Muscle of leg (tissue), 11 donors: ENCODE data around the gene ZNF576. TPM values are rescaled to one million over a fixed set of nuclear protein-coding genes. Genes with fewer than 3 reads are reported as not detected.
"Not testable (repeated sequence)": the region's sequence is repeated elsewhere in the genome, so short reads cannot be mapped to it uniquely, and the experiment has no call there.

Source experiments
- DNase-seq: peaks from one replicate; pipeline ENCODE4 v3.0.0; 2013
- H3K27ac ChIP-seq: one replicate; pipeline ENCODE4 v1.5.1; 2013; ENCODE audit warnings: mild to moderate bottlenecking, low read length, control low read depth
- H3K27me3 ChIP-seq: one replicate; pipeline ENCODE4 v1.6.1; 2013; ENCODE audit warnings: low read length; ENCODE audit not compliant: control insufficient read depth, insufficient read depth
- H3K36me3 ChIP-seq: one replicate; pipeline ENCODE4 v1.6.1; 2013; ENCODE audit warnings: low read length; ENCODE audit not compliant: control insufficient read depth, insufficient read depth
- H3K4me1 ChIP-seq: one replicate; pipeline ENCODE4 v1.6.1; 2013; ENCODE audit warnings: low read length; ENCODE audit not compliant: control insufficient read depth, insufficient read depth
- H3K4me3 ChIP-seq: one replicate; pipeline ENCODE4 v1.5.1; 2013; ENCODE audit warnings: low read length, control low read depth
- H3K9me3 ChIP-seq: replicated peaks from 2 replicates; pipeline ENCODE4 v1.6.1; 2013; ENCODE audit warnings: low read depth, low read length; ENCODE audit not compliant: control insufficient read depth
- WGBS: methylation state at CpG from one replicate; pipeline ENCODE4 v1.1.5; 2013; ENCODE audit warnings: missing lambda C conversion rate; ENCODE audit not compliant: insufficient coverage; 5-methylcytosine and 5-hydroxymethylcytosine counted together
- polyA plus RNA-seq, 8 donors: library from polyadenylated mRNA; unstranded; fragments of 120-200 nt; gene quantifications; one replicate each; pipeline versions ENCODE4 v1.2.1 to v1.2.3, GENCODE V29; 2013; ENCODE audit warnings: inconsistent platforms in 1 of 8, low replicate concordance in 1 of 8; ENCODE audit not compliant: insufficient read length in 8 of 8, insufficient read depth in 1 of 8
- total RNA-seq: library from RNA; stranded (reverse); fragments of 120-200 nt; gene quantifications from one replicate; pipeline ENCODE4 v1.2.4, GENCODE V29; 2013

The ZNF576 gene
- total and polyA plus RNA-seq, 9 donors, result 7.8 to 12.1 (median 10.5) TPM

DNA sequence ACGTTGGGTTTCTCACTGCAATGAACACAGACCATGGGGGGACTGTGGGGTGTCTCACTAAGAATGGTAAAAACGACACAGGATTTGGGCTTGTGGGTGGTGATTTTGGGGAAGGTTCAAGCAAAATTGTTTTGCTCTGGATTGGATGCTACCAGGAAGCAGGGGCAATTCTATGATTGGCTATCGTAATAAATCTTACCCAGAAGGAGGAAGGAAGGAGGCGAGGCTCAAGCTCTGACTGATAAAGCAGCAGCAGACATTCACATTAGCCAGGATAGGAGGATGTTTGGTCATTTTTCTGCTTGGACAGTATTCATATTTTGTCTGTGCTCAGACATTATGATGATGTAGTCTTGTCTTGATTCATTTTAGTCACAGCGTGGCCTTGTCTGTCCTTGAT is 1.5 kb downstream of the ZNF576 start:
- Histone ChIP-seq H3K36me3 (peaks cover 55% of the 10 kb centered on the region), H3K4me1 (peaks cover 34% of the 10 kb centered on the region), H3K9me3 (no peaks in the 10 kb centered on the region), H3K27me3 (no peaks in the 10 kb centered on the region), H3K4me3 (no peak overlapping the region), H3K27ac (no peak overlapping the region)
- WGBS, result 64% methylated on average over 4 of the region's 5 CpGs
- DNase-seq, result no peak

DNA sequence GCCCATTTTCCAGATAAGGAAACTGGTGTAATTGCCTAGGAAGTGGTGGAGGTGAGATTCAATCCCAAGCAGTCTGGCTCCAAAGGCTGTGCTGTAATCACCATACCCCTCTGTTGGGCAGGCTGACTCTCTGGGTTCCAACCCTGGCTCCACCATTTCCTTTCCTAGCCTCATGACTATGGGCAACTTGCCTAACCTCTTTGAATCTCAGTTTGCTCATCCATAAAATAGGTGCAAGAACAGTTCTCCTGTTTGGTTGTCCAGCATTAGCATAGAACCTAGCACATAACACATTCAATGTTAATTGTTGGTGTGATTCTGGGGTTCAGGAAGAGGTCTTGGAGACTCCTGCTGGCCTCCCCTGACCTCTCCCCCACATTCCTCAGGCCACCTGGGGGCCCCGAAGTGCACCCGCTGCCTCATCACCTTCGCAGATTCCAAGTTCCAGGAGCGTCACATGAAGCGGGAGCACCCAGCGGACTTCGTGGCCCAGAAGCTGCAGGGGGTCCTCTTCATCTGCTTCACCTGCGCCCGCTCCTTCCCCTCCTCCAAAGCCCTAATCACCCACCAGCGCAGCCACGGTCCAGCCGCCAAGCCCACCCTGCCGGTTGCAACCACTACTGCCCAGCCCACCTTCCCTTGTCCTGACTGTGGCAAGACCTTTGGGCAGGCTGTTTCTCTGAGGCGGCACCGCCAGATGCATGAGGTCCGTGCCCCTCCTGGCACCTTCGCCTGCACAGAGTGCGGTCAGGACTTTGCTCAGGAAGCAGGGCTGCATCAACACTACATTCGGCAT is 2.2 kb downstream of the ZNF576 start:
- no peak overlapping the region for H3K27ac ChIP-seq
- no peaks in the 10 kb centered on the region for H3K27me3 ChIP-seq
- no peaks in the 10 kb centered on the region for H3K9me3 ChIP-seq
- H3K4me1 ChIP-seq, result peaks cover 30% of the 10 kb centered on the region
- peaks cover 47% of the 10 kb centered on the region for H3K36me3 ChIP-seq
- no peak for DNase-seq
- no peak overlapping the region for H3K4me3 ChIP-seq
- WGBS, result 92% methylated on average over 18 of the region's 19 CpGs

DNA sequence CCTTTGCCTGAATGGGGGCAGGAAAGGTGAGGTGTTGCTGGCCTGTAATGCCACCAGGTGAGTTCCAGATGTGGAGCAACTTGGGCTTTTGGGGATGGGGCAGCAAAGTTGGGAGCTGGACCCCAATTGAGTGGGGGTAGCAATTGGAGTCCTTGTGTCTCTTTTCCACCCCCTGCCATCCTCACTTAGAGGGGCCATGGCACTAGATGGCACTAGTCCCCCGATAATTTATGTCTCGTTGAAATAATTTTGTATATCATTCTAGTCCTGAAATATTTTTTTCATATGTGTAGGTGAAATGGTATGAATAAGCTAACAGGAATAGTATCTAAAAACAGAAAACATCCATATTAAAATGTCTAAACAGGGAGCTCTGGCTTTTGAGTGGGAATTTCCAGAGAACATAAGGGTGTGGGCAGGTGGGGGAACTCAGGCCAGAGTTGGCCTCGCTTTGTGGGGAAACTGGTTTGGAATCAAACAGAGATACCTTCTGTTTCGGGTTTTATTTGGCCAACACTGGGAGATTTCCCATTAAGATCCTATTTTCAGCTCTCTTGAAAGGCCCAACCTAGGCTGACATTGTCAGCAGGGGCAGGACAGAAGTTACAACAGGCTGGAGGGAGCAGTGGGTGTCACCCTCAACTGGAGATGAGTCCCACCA is 3.4 kb downstream of the ZNF576 start:
- H3K9me3 ChIP-seq, result no peaks in the 10 kb centered on the region
- H3K36me3 ChIP-seq, result peaks cover 37% of the 10 kb centered on the region
- peaks cover 19% of the 10 kb centered on the region for H3K4me1 ChIP-seq
- DNase-seq, result no peak
- no peak overlapping the region for H3K27ac ChIP-seq
- no peaks in the 10 kb centered on the region for H3K27me3 ChIP-seq
- H3K4me3 ChIP-seq, result no peak overlapping the region
- WGBS, result 84% methylated on average over 2 of the region's 4 CpGs

DNA sequence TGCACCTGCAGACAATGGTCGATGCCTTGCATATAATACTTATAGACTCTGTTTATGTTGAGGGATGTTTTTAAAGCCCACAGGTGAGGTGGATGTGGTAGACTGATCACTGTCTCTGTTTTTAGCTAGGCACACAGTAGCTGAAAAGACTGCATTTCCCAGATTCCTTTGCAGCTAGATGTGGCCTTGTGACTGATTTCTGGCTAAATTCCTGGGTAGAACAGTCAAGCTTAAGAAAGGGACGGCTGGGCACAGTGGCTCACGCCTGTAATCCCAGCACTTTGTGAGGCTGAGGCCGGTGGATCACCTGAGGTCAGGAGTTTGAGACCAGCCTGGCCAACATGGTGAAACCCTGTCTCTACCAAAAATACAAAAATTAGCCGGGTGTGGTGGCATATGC is 3.9 kb downstream of the ZNF576 start:
- H3K27me3 ChIP-seq, H3K4me3 ChIP-seq, H3K27ac ChIP-seq, H3K9me3 ChIP-seq, DNase-seq: not testable (repeated sequence)
- 69% methylated on average over 2 of the region's 5 CpGs for WGBS
- Histone ChIP-seq H3K36me3 (peaks cover 37% of the 10 kb centered on the region), H3K4me1 (peaks cover 14% of the 10 kb centered on the region)

GRCh38 chr19:43605875-43606568 is 9.6 kb downstream of the ZNF576 start:
- peak overlapping the region; percentile 29 for H3K27ac ChIP-seq
- H3K36me3 ChIP-seq, result peaks cover 43% of the 10 kb centered on the region
- H3K27me3 ChIP-seq, result no peaks in the 10 kb centered on the region
- DNase-seq, result no peak
- no peaks in the 10 kb centered on the region for H3K4me1 ChIP-seq
- WGBS, result 62% methylated on average over 2 of the region's 7 CpGs
- no peaks in the 10 kb centered on the region for H3K9me3 ChIP-seq
- H3K4me3 ChIP-seq, result no peak overlapping the region

- WGBS, result 83% methylated on average over 4 of the region's 7 CpGs
- H3K27ac ChIP-seq, result peak overlapping the region; percentile 55
- H3K27me3 ChIP-seq, result no peaks in the 10 kb centered on the region
- DNase-seq, result peak; percentile 75
- H3K4me1 ChIP-seq, result no peaks in the 10 kb centered on the region
- peaks cover 42% of the 10 kb centered on the region for H3K36me3 ChIP-seq
- no peaks in the 10 kb centered on the region for H3K9me3 ChIP-seq
- no peak overlapping the region for H3K4me3 ChIP-seq
These were observed 10.3 kb downstream of the ZNF576 start for GRCh38 chr19:43606569-43607229.

GRCh38 chr19:43607238-43608205 is 11.1 kb downstream of the ZNF576 start:
- Histone ChIP-seq H3K27ac (no peak overlapping the region), H3K27me3 (no peaks in the 10 kb centered on the region), H3K36me3 (peaks cover 47% of the 10 kb centered on the region), H3K4me3 (no peak overlapping the region), H3K9me3 (no peaks in the 10 kb centered on the region), H3K4me1 (no peaks in the 10 kb centered on the region)
- DNase-seq, result no peak
- 82% methylated on average over 15 of the region's 28 CpGs for WGBS

DNA sequence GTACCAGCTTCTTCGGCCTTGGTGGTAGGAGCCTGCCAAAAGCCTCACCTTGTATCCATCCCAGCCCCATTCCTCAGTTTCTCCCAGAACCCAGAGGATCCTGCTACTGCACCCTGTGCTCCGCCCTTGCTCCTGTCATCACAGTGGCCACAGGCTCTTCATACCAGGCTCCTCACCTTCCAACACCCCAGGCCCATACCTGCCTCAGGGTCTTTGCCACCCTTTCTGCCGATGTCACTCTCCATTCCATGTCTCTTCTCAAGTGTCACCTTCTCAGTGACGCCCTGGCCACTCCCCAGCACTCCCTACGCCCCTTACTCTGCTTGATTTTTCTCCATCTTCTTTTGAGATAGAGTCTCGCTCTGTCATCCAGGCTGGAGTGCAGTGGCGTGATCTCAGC is 13.5 kb downstream of the ZNF576 start:
- H3K4me1 ChIP-seq, result no peaks in the 10 kb centered on the region
- 79% methylated on average over 7 of the region's 7 CpGs for WGBS
- no peak for DNase-seq
- H3K27me3 ChIP-seq, result no peaks in the 10 kb centered on the region
- peaks cover 63% of the 10 kb centered on the region for H3K36me3 ChIP-seq
- H3K9me3 ChIP-seq, result no peaks in the 10 kb centered on the region
- no peak overlapping the region for H3K4me3 ChIP-seq
- no peak overlapping the region for H3K27ac ChIP-seq

- no peak overlapping the region for H3K4me3 ChIP-seq
- H3K27me3 ChIP-seq, result no peaks in the 10 kb centered on the region
- H3K9me3 ChIP-seq, result no peaks in the 10 kb centered on the region
- no peak overlapping the region for H3K27ac ChIP-seq
- peaks cover 61% of the 10 kb centered on the region for H3K36me3 ChIP-seq
- WGBS, result 60% methylated on average over 1 of the region's 3 CpGs
- H3K4me1 ChIP-seq, result no peaks in the 10 kb centered on the region
- no peak for DNase-seq
These were observed 14.1 kb downstream of the ZNF576 start for GRCh38 chr19:43610493-43610892.
